ENCODE measurements around the gene GATA3.

The GATA3 gene

GRCh38 chr10:8102708-8103401 lies 48.4 kb downstream of the GATA3 start:
- no peak for DNase-seq

DNA sequence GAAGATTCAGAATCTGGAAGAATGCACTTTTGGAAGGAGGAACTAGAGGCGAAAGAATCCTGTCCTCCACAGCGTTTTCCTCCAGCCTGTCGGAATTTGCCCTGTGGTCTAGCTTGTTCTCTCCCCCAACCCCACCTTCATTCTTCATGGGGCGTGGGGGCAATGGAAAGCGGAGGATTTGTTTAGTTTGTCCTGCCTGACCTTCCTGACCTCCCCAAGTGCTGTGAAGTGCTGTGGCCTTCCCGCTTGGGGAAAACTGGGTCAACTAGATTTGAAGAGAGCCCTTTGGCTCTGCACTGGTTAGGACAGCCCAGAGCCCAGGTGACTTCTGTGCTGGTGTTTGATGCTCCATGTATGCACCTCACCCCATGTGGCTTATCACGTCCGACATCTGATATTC lies 49.1 kb downstream of the GATA3 start:
- DNase-seq: no peak

- no peak for DNase-seq
Observed at GRCh38 chr10:8104005-8104404, 49.5 kb downstream of the GATA3 start.

DNA sequence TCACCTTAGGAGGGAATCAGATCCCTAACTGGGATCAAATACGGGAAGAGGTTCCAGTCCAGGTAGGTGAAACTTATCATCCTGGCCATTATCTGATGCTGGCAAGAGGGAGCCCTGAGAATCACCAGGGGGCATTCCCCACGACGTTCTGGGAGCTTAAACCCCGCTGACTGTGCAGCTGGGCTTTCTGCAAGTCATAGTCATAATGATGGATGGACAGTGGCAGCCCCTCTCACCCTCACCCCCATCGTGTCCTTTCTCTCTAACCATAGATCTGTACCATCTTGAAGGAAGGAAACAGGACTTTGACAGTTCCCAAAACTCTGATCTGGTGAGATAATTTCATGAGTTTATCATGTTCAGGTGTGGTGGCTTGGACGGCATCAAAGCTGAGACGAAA lies 50.2 kb downstream of the GATA3 start:
- no peak for DNase-seq

DNA sequence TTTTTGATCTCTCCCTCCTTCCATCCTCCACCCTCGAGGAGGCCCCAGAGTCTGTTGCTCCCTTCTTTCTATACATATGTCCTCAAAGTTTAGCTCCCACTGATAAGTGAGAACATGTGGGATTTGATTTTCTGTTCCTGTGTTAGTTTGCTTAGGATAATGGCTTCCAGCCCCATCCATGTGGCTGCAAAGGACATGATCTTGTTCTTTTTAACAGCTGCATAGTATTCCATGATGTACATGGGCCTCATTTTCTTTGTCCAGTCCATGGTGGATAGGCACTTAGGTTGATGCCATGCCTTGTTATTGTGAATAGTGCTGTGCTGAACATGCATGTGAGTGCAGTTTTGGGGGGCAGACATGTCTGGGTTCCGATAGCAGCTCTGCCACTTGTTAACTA lies 51.4 kb downstream of the GATA3 start:
- DNase-seq: no peak

DNA sequence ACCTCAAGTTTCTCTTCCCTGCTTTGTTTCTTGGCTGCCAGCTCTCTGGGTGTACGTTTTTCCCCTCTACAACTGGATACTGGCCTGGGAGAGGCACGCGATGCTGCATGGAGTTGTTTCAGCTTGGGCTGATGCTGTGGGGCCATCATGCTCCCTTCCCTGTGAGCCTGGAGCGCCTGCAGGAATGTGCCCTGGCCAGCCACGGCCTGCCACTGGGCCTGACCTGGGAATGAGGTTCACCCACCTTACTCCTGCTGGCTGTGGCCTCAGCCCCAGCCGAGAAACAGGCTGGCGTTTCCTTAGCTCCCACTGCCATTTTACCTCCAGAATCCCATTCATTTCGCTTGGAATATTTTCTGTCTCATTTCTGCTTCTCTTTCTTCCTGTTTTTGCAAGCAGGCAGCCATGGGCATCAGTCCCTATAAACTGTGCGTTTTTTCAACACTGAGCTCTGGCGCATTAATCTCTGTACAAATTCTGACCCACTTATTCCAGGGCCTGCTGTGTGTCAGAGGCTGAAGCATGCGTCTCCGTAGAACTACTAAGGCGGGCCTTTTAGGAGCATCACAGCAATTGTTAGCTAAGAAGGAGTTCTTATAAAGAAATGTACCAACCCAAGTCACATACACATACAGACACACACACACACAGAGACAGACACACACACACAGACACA lies 57.9 kb downstream of the GATA3 start:
- DNase-seq: no peak

DNA sequence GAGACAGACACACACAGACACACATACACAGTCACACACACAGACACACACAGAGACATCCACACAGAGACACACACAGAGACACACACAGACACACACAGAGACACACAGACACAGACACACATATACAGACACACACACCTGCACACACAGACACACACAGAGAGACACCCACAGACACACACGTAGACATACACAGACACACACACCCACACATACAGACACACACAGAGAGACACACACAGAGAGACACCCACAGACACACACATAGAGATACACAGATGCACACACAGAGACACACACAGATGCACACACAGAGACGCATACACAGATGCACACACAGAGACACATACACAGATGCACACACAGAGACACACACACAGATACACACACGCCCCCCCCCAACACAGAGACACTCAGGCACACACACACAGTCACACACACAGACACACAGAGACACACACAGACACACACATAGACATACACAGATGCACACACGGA lies 58.5 kb downstream of the GATA3 start:
- no peak for DNase-seq

- DNase-seq: no peak
Observed at GRCh38 chr10:8113616-8114015, 59.1 kb downstream of the GATA3 start.

GRCh38 chr10:8114741-8115617 lies 60.5 kb downstream of the GATA3 start:
- no peak for DNase-seq

- DNase-seq: no peak
Observed at GRCh38 chr10:8115618-8115980, 61.1 kb downstream of the GATA3 start.

DNA sequence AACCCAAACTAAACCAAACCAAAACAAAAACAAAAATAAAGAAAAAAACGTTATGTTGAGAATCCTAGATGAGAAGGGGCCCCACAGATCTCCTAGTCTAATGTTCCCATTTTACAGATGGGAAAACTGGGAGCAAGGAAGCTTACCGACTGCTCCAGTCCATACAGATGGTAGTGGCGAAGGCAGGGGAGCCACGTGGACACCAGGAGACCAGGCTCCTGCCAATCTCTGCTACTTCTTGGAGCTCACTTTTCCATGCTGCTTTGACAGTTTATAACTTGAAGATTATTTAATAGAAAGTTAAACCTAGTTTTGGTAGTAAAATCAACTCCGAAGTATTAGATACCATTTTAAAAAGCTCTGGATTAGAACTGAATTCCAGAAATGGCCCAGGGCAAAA lies 62.0 kb downstream of the GATA3 start:
- no peak for DNase-seq

DNA sequence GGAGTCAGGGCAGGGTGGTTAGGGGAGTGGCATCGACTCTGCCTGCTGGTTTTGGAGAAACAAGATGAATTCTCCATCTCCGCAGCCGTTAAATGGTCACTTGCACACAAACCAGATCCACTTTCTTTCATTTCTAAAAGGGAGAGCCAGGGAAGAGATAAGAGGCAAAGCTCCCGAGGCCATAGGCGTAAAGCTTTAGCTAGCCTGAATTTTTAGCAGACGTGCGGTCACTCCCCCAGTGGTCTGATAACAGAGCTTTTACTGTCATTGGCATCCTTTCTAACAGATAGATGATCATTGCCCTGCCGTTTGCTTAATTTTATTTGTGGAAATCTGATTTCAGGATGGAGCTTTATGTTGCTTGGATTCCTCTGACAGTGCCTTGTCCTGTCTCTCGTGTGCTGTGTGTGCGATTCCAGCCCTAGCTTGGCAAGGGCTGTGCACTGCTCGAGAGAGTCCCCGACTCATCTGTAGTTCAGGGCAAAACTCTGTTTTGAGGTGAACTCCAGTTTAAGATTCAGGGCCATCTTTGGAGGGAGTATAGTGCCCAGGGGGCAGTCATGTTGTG lies 62.5 kb downstream of the GATA3 start:
- DNase-seq: no peak

- DNase-seq: no peak
Observed at GRCh38 chr10:8121201-8121890, 66.9 kb downstream of the GATA3 start.

GRCh38 chr10:8122611-8123369 lies 68.3 kb downstream of the GATA3 start:
- DNase-seq: no peak

DNA sequence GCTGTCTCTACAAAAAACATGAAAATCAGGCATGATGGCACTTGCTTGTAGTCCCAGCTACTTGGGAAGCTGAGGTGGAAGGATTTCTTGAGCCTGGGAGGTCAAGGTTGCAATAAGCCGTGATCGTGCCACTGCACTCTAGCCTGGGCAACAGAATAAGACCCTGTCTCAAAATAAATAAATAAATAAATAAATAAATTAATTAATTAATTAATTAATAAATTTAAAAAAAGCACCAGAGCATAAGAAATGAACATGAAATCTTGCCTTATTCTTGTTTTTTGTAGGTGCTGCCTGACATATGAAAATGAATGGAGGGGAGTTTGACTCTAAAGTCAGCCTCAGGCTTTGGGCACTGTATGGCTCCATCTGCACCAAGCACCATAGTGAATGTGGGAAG lies 69.9 kb downstream of the GATA3 start:
- no peak for DNase-seq
